B cell (primary cell): ENCODE results near the gene TOX2. TPM values are rescaled to one million over a fixed set of nuclear protein-coding genes. Genes with fewer than 3 reads are reported as not detected.

Source experiments
- ATAC-seq: fragments of 200-7000 bp; cut with Tn5 transposase; one replicate; pipeline ENCODE4 v1.10.0; 2021; ENCODE audit warnings: low read depth, mild to moderate bottlenecking, moderate number of reproducible peaks, moderate library complexity
- CTCF ChIA-PET: fragments of 350-600 bp; sonication (Branson Sonifier 250); formaldehyde crosslinking; loops from one replicate; lab custom pipeline; 2021; ENCODE audit warnings: antibody characterized with exemption, inconsistent platforms; lab: Charles Lee
- POLR2A ChIA-PET: fragments of 350-600 bp; sonication (Branson Sonifier 250); formaldehyde crosslinking; loops from one replicate; lab custom pipeline; 2021; ENCODE audit warnings: antibody characterized with exemption; lab: Charles Lee
- DNase-seq: peaks from one replicate; pipeline ENCODE4 v3.0.0; 2013
- H2AFZ ChIP-seq: 2 replicates; pipeline ENCODE4 v1.6.1; 2012; ENCODE audit warnings: mild to moderate bottlenecking, low read depth, low read length; ENCODE audit not compliant: insufficient read depth, poor library complexity, severe bottlenecking
- H3K27ac ChIP-seq, 2 donors: 1 replicate in 1 of 2; 2 replicates in 1 of 2; pipeline ENCODE4 v1.5.1; 2012 to 2013; ENCODE audit warnings: low read length in 2 of 2, mild to moderate bottlenecking in 2 of 2, moderate library complexity in 1 of 2
- H3K27me3 ChIP-seq, 4 experiments: fragments of 200-600 bp in 1 of 4; sonication (generic) in 1 of 4; replicated peaks in 1 of 4; 1 replicate in 2 of 4; 2 replicates in 2 of 4; pipeline versions ENCODE4 v1.6.1 to v1.7.0; 2013 to 2016; ENCODE audit warnings: low read length in 3 of 4, mild to moderate bottlenecking in 2 of 4, mixed read lengths in 1 of 4, moderate library complexity in 1 of 4; ENCODE audit not compliant: insufficient read depth in 4 of 4, control insufficient read depth in 3 of 4; ENCODE audit errors: control extremely low read depth in 1 of 4
- H3K36me3 ChIP-seq, 2 experiments: replicated peaks in 1 of 2; 1 replicate in 1 of 2; 2 replicates in 1 of 2; pipeline versions ENCODE4 v1.6.1 to v1.7.1; 2013; ENCODE audit warnings: low read length in 1 of 2; ENCODE audit not compliant: insufficient read depth in 2 of 2, control insufficient read depth in 1 of 2; ENCODE audit errors: control extremely low read depth in 1 of 2, extremely low read depth in 1 of 2
- H3K4me1 ChIP-seq, 2 donors: fragments of 200-600 bp in 1 of 2; sonication (generic) in 1 of 2; 1 replicate in 1 of 2; 2 replicates in 1 of 2; pipeline versions ENCODE4 v1.5.1 to v1.6.1; 2013 to 2017; ENCODE audit warnings: low read length in 2 of 2; ENCODE audit not compliant: control insufficient read depth in 2 of 2, insufficient read depth in 2 of 2
- H3K4me2 ChIP-seq: replicated peaks from 2 replicates; pipeline ENCODE3; 2012; ENCODE audit warnings: mild to moderate bottlenecking, low read depth, low read length; ENCODE audit not compliant: poor library complexity, severe bottlenecking
- H3K4me3 ChIP-seq, 5 experiments: fragments of 200-600 bp in 1 of 5; sonication (generic) in 1 of 5; 1 replicate in 3 of 5; 2 replicates in 2 of 5; pipeline versions ENCODE4 v1.5.1 to v1.7.0; 2011 to 2016; ENCODE audit warnings: low read length in 4 of 5, mild to moderate bottlenecking in 4 of 5, low read depth in 2 of 5, control low read depth in 1 of 5, moderate library complexity in 1 of 5; ENCODE audit not compliant: insufficient read depth in 1 of 5; ENCODE audit errors: control extremely low read depth in 1 of 5, extremely low read depth in 1 of 5
- H3K79me2 ChIP-seq: fragments of 200-600 bp; sonication (generic); one replicate; pipeline ENCODE4 v1.6.0; 2016; ENCODE audit warnings: low read length; ENCODE audit not compliant: control insufficient read depth, insufficient read depth
- H3K9ac ChIP-seq: fragments of 200-600 bp; sonication (generic); 2 replicates; pipeline ENCODE4 v1.6.1; 2017; ENCODE audit warnings: mild to moderate bottlenecking, low read length, moderate library complexity
- H3K9me3 ChIP-seq, 3 donors: one replicate each; pipeline versions ENCODE4 v1.6.1 to v1.7.1; 2013; ENCODE audit warnings: low read length in 2 of 3; ENCODE audit not compliant: control insufficient read depth in 2 of 3, insufficient read depth in 1 of 3; ENCODE audit errors: control extremely low read depth in 1 of 3
- H4K20me1 ChIP-seq: 2 replicates; pipeline ENCODE4 v1.6.0; 2012; ENCODE audit warnings: mild to moderate bottlenecking, low read length; ENCODE audit not compliant: insufficient read depth, control insufficient read depth, poor library complexity, severe bottlenecking
- H3K27ac Mint-ChIP-seq: one replicate; pipeline ENCODE4 v1.8.0; 2021; ENCODE audit warnings: mixed read lengths
- H3K27me3 Mint-ChIP-seq: one replicate; pipeline ENCODE4 v1.8.0; 2021; ENCODE audit warnings: mixed read lengths
- H3K4me1 Mint-ChIP-seq: one replicate; pipeline ENCODE4 v1.8.0; 2021; ENCODE audit warnings: mixed read lengths
- H3K4me3 Mint-ChIP-seq: one replicate; pipeline ENCODE4 v1.8.0; 2021; ENCODE audit warnings: mixed read lengths
- H3K9me3 Mint-ChIP-seq: one replicate; pipeline ENCODE4 v1.8.0; 2022; ENCODE audit warnings: mixed read lengths; ENCODE audit not compliant: insufficient read depth
- EZH2 ChIP-seq: IDR thresholded peaks from 2 replicates; pipeline ENCODE4 v1.6.1; 2012; ENCODE audit warnings: borderline replicate concordance, low read depth, mild to moderate bottlenecking, moderate library complexity, low read length; ENCODE audit not compliant: insufficient read depth, poor library complexity, severe bottlenecking
- WGBS: methylation state at CpG from one replicate; pipeline ENCODE4 v1.1.5; 2013; ENCODE audit warnings: missing lambda C conversion rate; ENCODE audit not compliant: insufficient coverage; 5-methylcytosine and 5-hydroxymethylcytosine counted together
- intact Hi-C: fragments of 100-400 bp; cut with micrococcal nuclease; formaldehyde crosslinking; loops from one replicate; pipeline ENCODE4 v1.10.0; 2022
- polyA plus RNA-seq: library from polyadenylated mRNA; depleted of rRNA; stranded (reverse); fragments of >200 nt; gene quantifications from 2 replicates; pipeline ENCODE4 v1.2.3, GENCODE V29; 2012
- total RNA-seq, 2 donors: library from RNA; stranded (reverse); fragments of 120-200 nt in 1 of 2; gene quantifications; 1 replicate in 1 of 2; 2 replicates in 1 of 2; pipeline versions ENCODE4 v1.2.3 to v1.2.4, GENCODE V29; 2013 to 2022
- TF ChIP-seq, protein P1 (sequence below): fragments of 200-600 bp; IDR thresholded peaks from one replicate; pipeline ENCODE4 v1.8.0; 2022; ENCODE audit warnings: antibody characterized with exemption, mild to moderate bottlenecking

Gene TOX2
- total and polyA plus RNA-seq, 2 donors (not counting 1 experiment from before 2014, with no cell fraction given): 1.2 to 4.1 TPM

- no peaks in the 10 kb centered on the region for H3K79me2 ChIP-seq
- no peak for TF ChIP-seq EZH2
- TF ChIP-seq, protein P1, sequence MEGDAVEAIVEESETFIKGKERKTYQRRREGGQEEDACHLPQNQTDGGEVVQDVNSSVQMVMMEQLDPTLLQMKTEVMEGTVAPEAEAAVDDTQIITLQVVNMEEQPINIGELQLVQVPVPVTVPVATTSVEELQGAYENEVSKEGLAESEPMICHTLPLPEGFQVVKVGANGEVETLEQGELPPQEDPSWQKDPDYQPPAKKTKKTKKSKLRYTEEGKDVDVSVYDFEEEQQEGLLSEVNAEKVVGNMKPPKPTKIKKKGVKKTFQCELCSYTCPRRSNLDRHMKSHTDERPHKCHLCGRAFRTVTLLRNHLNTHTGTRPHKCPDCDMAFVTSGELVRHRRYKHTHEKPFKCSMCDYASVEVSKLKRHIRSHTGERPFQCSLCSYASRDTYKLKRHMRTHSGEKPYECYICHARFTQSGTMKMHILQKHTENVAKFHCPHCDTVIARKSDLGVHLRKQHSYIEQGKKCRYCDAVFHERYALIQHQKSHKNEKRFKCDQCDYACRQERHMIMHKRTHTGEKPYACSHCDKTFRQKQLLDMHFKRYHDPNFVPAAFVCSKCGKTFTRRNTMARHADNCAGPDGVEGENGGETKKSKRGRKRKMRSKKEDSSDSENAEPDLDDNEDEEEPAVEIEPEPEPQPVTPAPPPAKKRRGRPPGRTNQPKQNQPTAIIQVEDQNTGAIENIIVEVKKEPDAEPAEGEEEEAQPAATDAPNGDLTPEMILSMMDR: no peak
- intact Hi-C loops: no loop called here
- no peaks in the 10 kb centered on the region for H3K36me3 ChIP-seq
- H3K27ac ChIP-seq: no peak overlapping the region
- CTCF ChIA-PET: no interaction called here
- POLR2A ChIA-PET: no interaction called here
- no peaks in the 10 kb centered on the region for H3K27me3 ChIP-seq
- H4K20me1 ChIP-seq: no peaks in the 10 kb centered on the region
- Mint-ChIP-seq H3K4me3 (no peak overlapping the region), H3K9me3 (peaks cover 2% of the 10 kb centered on the region), H3K27ac (no peak overlapping the region), H3K4me1 (peaks cover 38% of the 10 kb centered on the region), H3K27me3 (no peaks in the 10 kb centered on the region)
- no peak overlapping the region for H3K4me2 ChIP-seq
- DNase-seq (no peak), ATAC-seq (no peak)
- no peaks in the 10 kb centered on the region for H3K9me3 ChIP-seq
- no peak overlapping the region for H3K9ac ChIP-seq
- 95% methylated on average over 21 of the region's 24 CpGs for WGBS
- H3K4me1 ChIP-seq: peaks cover 26 to 46% of the 10 kb centered on the region in 2 donors
- no peak overlapping the region for H3K4me3 ChIP-seq
- no peak overlapping the region for H2AFZ ChIP-seq
Observed at GRCh38 chr20:43945391-43946205, 30.9 kb downstream of the TOX2 start.

- peaks cover 27 to 49% of the 10 kb centered on the region in 2 donors for H3K4me1 ChIP-seq
- no peaks in the 10 kb centered on the region for H3K9me3 ChIP-seq
- no peaks in the 10 kb centered on the region for H3K9me3 Mint-ChIP-seq
- no peak overlapping the region for H3K4me2 ChIP-seq
- no peaks in the 10 kb centered on the region for H3K36me3 ChIP-seq
- H3K4me3 ChIP-seq: no peak overlapping the region
- H3K27ac ChIP-seq: no peak overlapping the region
- no peak overlapping the region for H3K9ac ChIP-seq
- ChIA-PET CTCF (no interaction called here), POLR2A (no interaction called here)
- peaks cover 37% of the 10 kb centered on the region for H3K4me1 Mint-ChIP-seq
- no peaks in the 10 kb centered on the region for H4K20me1 ChIP-seq
- H3K79me2 ChIP-seq: no peaks in the 10 kb centered on the region
- ATAC-seq (no peak), DNase-seq (no peak)
- no peaks in the 10 kb centered on the region for H3K27me3 Mint-ChIP-seq
- no peak overlapping the region for H3K27ac Mint-ChIP-seq
- TF ChIP-seq, protein P1: no peak
- no peak for TF ChIP-seq EZH2
- no peak overlapping the region for H2AFZ ChIP-seq
- WGBS: 100% methylated on average over 1 of the region's 2 CpGs
- no peaks in the 10 kb centered on the region for H3K27me3 ChIP-seq
- intact Hi-C loops: no loop called here
- H3K4me3 Mint-ChIP-seq: no peak overlapping the region
Observed at GRCh38 chr20:43946206-43946491, 31.5 kb downstream of the TOX2 start.
